Retinal pigment epithelial cell (primary cell): ENCODE data around the gene TOLLIP.

Source experiments
- DNase-seq: peaks from one replicate; pipeline ENCODE4 v3.0.0-alpha.2; 2010; ENCODE audit warnings: low read depth
- H3K4me3 ChIP-seq: 2 replicates; pipeline ENCODE4 v1.5.1; 2011; ENCODE audit warnings: mild to moderate bottlenecking, low read length, control low read depth, moderate library complexity
- CTCF ChIP-seq: conservative IDR thresholded peaks from 2 replicates; pipeline ENCODE4 v1.5.1; 2011; ENCODE audit warnings: low read depth, low read length, control low read depth, inconsistent platforms

Gene TOLLIP

DNA sequence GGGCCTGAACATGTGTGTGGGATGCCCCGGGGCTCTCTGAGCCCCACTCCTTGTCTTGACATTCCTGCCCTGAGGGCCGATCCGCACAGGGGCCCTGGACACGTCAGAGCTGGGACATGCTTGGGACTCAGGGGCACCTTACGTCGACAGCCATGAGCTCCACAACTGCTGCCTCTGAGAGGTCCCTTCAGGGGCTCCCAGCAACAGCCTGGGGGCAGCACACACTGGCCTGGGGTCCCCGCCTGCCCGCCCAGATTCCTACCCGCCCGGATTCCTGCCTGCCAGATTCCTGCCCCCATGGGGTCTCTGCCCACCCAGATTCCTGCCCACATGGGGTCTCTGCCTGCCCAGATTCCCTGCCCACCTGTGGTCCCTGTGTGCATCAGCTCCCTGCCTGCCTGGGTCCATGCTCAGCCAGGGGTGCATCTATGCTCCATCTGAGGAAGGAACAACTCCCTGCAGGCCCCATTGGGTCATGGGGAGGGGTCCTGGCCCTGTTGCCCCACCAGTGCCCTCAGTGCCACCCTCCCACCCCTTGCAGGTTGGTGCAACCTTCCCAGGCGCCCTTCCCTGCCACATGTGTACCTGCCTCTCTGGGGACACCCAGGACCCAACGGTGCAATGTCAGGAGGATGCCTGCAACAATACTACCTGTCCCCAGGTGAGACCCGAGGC lies 50.9 kb downstream of the TOLLIP start:
- DNase-seq, result no peak
- no peak for TF ChIP-seq CTCF
- no peak overlapping the region for H3K4me3 ChIP-seq

DNA sequence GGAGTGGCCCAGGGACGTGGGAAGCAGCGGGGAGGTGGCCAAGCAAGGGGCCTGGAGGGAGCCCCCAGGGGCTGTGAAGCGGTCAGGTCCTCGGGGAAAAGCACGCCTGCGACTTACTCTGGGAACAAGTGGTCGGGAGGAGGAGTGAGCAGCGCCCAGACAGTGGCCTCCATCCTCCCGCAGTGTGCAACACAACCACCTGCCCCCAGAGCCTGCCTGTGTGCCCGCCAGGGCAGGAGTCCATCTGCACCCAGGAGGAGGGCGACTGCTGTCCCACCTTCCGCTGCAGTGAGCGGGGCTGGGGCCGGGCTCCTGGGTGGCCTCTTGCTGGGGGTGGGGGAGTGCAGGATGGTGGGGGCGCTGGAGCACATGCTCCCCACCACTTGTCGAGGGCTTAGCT lies 51.5 kb downstream of the TOLLIP start:
- DNase-seq, result no peak
- no peak for TF ChIP-seq CTCF
- no peak overlapping the region for H3K4me3 ChIP-seq

DNA sequence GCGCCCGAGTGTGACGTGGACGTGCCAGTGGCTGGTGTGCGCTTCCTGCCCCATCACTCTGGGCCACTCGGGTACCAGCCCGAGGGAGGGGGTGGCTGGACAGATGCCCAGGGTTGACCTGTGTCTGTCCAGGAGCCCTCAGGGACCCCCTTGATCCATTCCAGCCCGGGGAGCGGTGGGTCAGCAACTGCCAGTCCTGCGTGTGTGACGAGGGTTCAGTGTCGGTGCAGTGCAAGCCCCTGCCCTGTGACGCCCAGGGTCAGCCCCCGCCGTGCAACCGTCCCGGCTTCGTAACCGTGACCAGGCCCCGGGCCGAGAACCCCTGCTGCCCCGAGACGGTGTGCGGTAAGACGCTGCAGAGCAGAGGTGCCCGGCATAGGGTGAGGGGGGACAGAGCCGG lies 52.1 kb downstream of the TOLLIP start:
- no peak overlapping the region for H3K4me3 ChIP-seq
- no peak for DNase-seq
- TF ChIP-seq CTCF, result no peak

DNA sequence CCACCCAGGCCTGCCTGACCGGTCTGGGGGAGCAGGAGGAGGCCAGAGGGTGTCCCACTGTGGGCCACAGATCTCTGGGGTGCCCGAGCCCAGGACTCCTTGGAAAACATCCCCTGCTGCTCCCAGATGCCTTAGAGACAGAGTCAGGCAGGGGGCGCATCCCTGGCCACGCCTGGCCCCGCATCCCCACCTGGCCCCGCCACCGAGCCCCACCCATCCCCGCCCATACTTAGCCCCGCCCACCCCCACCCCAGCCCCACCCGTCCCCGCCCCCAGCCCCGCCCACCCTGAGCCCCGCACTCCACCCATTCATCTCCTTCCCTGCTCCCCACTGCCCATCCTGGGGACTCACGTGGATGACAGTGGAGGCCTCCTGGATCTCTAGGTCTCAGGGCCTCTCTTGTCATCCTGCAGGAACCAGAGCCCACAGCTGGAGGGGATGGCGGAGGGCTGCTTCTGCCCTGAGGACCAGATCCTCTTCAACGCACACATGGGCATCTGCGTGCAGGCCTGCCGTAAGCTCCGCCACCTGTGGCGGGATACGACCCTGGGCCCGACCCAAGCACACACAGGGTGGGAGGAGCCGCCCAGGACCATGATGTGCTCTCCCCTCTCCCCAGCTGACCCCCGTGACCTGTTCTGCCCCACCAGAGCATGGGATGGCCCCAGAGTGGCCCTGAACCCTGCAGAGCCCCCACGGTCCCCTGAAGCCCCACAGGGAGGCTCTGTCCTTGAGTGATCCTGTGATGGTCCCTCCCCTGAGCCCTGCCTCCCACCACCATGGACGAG lies 53.0 kb downstream of the TOLLIP start:
- DNase-seq, result no peak
- H3K4me3 ChIP-seq, result no peak overlapping the region
- no peak for TF ChIP-seq CTCF

GRCh38 chr11:1255151-1255550 lies 54.3 kb downstream of the TOLLIP start:
- H3K4me3 ChIP-seq, result no peak overlapping the region
- DNase-seq, result no peak
- no peak for TF ChIP-seq CTCF

DNA sequence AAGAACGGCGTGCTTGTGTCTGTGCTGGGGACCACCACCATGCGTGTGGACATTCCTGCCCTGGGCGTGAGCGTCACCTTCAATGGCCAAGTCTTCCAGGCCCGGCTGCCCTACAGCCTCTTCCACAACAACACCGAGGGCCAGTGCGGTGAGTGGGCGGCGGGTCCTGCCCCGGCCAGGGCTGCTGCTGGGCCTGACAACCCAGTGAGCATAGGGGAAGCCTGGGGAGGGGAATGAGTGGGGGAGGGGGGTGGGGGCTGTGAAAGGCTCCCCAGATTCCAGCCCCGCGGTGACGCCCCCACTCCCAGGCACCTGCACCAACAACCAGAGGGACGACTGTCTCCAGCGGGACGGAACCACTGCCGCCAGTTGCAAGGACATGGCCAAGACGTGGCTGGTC lies 54.7 kb downstream of the TOLLIP start:
- no peak for TF ChIP-seq CTCF
- no peak for DNase-seq
- H3K4me3 ChIP-seq, result no peak overlapping the region
